ENCODE results near the gene UBR4. TPM values are rescaled to one million over a fixed set of nuclear protein-coding genes. Genes with fewer than 3 reads are reported as not detected.
A peak's percentile ranks its signal among the peaks of the same experiment; 100 is the strongest.

Gene UBR4
- total RNA-seq, 2 experiments from 2014 or later, result 116 to 125 TPM

DNA sequence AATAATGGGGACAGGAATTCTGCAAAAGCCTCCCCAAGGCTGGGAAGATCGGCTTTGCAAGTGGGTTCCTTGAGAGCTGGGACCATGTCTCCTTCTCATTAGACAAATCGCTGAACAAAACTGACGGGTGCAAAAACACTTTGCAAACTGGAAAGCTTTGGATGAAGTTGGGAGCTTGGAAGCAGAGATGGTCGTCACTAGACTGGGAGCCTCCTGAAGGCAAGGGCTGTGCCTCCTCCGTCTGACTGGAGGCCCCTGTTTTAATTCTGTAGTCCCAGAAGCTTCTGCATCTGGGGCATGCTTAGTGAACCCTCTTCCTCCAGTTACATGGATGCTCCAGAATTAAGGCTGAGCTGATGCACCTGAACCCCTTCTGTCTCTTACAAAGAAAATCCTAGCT, 171.3 kb downstream of the UBR4 start:
- Mint-ChIP-seq H3K4me1 (ENCODE audit: low read depth) (no peaks in the 10 kb centered on the region), H3K27me3 (peaks cover 17% of the 10 kb centered on the region), H3K27ac (no peak overlapping the region), H3K4me3 (no peak overlapping the region), H3K36me3 (ENCODE audit: low read depth) (no peaks in the 10 kb centered on the region), H3K9me3 (no peaks in the 10 kb centered on the region)
- H3K36me3 ChIP-seq (ENCODE audit: insufficient read depth, low read length), result no peaks in the 10 kb centered on the region
- H3K27ac ChIP-seq (ENCODE audit: low read depth in 1 of 2, low read length in 2 of 2), result no peak overlapping the region
- intact Hi-C loops (cut with DNase I, micrococcal nuclease), result no loop called here
- ATAC-seq (ENCODE audit: poor library complexity), result no peak
- DNase-seq, result peak in 1 of 14 experiments; percentile 4
- peaks cover 0 to 5% of the 10 kb centered on the region in 2 experiments for H3K27me3 ChIP-seq (ENCODE audit: control insufficient read depth in 1 of 2, insufficient read depth in 2 of 2, low read length in 2 of 2)
- no peak overlapping the region for H3K4me3 ChIP-seq (ENCODE audit: low read length)
- no peaks in the 10 kb centered on the region for H3K9me3 ChIP-seq (ENCODE audit: control insufficient read depth in 1 of 2, insufficient read depth in 1 of 2, low read length in 2 of 2)
- TF ChIP-seq, protein P1, sequence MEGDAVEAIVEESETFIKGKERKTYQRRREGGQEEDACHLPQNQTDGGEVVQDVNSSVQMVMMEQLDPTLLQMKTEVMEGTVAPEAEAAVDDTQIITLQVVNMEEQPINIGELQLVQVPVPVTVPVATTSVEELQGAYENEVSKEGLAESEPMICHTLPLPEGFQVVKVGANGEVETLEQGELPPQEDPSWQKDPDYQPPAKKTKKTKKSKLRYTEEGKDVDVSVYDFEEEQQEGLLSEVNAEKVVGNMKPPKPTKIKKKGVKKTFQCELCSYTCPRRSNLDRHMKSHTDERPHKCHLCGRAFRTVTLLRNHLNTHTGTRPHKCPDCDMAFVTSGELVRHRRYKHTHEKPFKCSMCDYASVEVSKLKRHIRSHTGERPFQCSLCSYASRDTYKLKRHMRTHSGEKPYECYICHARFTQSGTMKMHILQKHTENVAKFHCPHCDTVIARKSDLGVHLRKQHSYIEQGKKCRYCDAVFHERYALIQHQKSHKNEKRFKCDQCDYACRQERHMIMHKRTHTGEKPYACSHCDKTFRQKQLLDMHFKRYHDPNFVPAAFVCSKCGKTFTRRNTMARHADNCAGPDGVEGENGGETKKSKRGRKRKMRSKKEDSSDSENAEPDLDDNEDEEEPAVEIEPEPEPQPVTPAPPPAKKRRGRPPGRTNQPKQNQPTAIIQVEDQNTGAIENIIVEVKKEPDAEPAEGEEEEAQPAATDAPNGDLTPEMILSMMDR (IDR thresholded peaks at IDR 0.05), result no peak
- ChIA-PET POLR2A (no interaction called here), CTCF (interaction anchor here (1.1 kb wide), 1 partner anchor 10 kb away, joined by 3 read pairs; no protein-coding TSS in a partner anchor)
- no peaks in the 10 kb centered on the region for H3K4me1 ChIP-seq (ENCODE audit: insufficient read depth, low read length)

DNA sequence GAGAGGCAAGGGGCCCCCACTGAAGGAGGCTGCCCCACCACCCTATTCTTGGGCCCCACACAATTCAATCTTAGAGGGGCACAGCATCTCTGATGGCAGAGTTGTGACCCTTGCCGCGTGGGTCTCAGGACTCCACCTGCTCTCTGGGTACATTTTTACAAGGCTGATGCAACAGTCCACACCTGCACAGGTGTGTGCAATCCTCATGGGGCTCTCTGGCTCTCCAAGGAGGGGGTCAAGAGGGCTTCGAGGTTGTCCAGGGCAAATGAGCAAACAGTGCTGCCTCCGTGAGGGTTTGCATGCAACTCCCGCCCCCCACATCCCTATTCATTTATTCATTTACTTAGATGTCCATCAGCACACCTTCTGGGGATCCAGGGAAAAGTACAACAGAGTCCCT, 172.0 kb downstream of the UBR4 start:
- H3K9me3 ChIP-seq (ENCODE audit: control insufficient read depth in 1 of 2, insufficient read depth in 1 of 2, low read length in 2 of 2), result no peaks in the 10 kb centered on the region
- H3K4me3 Mint-ChIP-seq, result no peak overlapping the region
- POLR2A ChIA-PET, result no interaction called here
- intact Hi-C loops (cut with DNase I, micrococcal nuclease), result no loop called here
- H3K4me1 Mint-ChIP-seq (ENCODE audit: low read depth), result no peaks in the 10 kb centered on the region
- ATAC-seq (ENCODE audit: poor library complexity) (no peak), DNase-seq (peak in 1 of 14 experiments; percentile 19)
- no peak overlapping the region for H3K27ac Mint-ChIP-seq
- no peak overlapping the region for H3K4me3 ChIP-seq (ENCODE audit: low read length)
- H3K36me3 ChIP-seq (ENCODE audit: insufficient read depth, low read length), result no peaks in the 10 kb centered on the region
- H3K36me3 Mint-ChIP-seq (ENCODE audit: low read depth), result no peaks in the 10 kb centered on the region
- H3K27ac ChIP-seq (ENCODE audit: low read depth in 1 of 2, low read length in 2 of 2), result no peak overlapping the region
- no peaks in the 10 kb centered on the region for H3K9me3 Mint-ChIP-seq
- TF ChIP-seq, protein P1 (IDR thresholded peaks at IDR 0.05), result no peak
- CTCF ChIA-PET, result no interaction called here
- H3K4me1 ChIP-seq (ENCODE audit: insufficient read depth, low read length), result no peaks in the 10 kb centered on the region
- peaks cover 17% of the 10 kb centered on the region for H3K27me3 Mint-ChIP-seq
- peaks cover 0 to 5% of the 10 kb centered on the region in 2 experiments for H3K27me3 ChIP-seq (ENCODE audit: control insufficient read depth in 1 of 2, insufficient read depth in 2 of 2, low read length in 2 of 2)

DNA sequence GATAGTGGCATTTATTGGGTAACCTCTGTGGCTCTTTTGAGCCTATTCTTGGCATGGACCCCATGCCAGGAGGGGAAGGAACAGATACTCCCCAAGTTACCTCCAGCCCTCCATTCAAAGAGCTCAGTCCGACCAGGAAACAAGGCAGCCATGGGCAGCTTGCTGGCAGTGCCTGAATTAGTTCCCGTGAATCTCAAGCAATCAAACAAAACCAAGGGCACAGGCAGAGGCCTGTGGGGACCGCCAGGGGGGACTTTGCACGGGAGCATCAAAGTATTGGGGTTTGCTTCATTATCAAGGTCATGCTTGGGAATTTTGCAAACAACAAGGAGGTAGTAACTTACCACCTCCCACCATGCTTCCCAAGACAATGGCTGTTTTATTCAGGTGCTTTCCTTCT, 172.4 kb downstream of the UBR4 start:
- Histone ChIP-seq H3K36me3 (ENCODE audit: insufficient read depth, low read length) (no peaks in the 10 kb centered on the region), H3K27ac (ENCODE audit: low read depth in 1 of 2, low read length in 2 of 2) (no peak overlapping the region), H3K4me1 (ENCODE audit: insufficient read depth, low read length) (no peaks in the 10 kb centered on the region), H3K9me3 (ENCODE audit: control insufficient read depth in 1 of 2, insufficient read depth in 1 of 2, low read length in 2 of 2) (no peaks in the 10 kb centered on the region), H3K4me3 (ENCODE audit: low read length) (no peak overlapping the region), H3K27me3 (ENCODE audit: control insufficient read depth in 1 of 2, insufficient read depth in 2 of 2, low read length in 2 of 2) (peaks cover 0 to 5% of the 10 kb centered on the region in 2 experiments)
- Mint-ChIP-seq H3K4me3 (no peak overlapping the region), H3K9me3 (no peaks in the 10 kb centered on the region), H3K27me3 (peaks cover 13% of the 10 kb centered on the region), H3K36me3 (ENCODE audit: low read depth) (no peaks in the 10 kb centered on the region), H3K4me1 (ENCODE audit: low read depth) (no peaks in the 10 kb centered on the region), H3K27ac (no peak overlapping the region)
- no peak for ATAC-seq (ENCODE audit: poor library complexity)
- intact Hi-C loops (cut with DNase I, micrococcal nuclease), result no loop called here
- TF ChIP-seq, protein P1 (IDR thresholded peaks at IDR 0.05), result no peak
- POLR2A ChIA-PET, result no interaction called here
- DNase-seq, result peak in 1 of 14 experiments; percentile 2
- CTCF ChIA-PET, result no interaction called here

All from CD4-positive, alpha-beta T cell (primary cell).